ENCODE measurements around the gene ANKRD9. TPM values are rescaled to one million over a fixed set of nuclear protein-coding genes. Genes with fewer than 3 reads are reported as not detected.
A peak's percentile ranks its signal among the peaks of the same experiment; 100 is the strongest.

Gene ANKRD9
- total and polyA plus RNA-seq, 9 of the 15 experiments (the other 6 are each of a cell fraction or from before 2014, with no cell fraction given), result 0.04 to 32.9 (median 5.3) TPM

DNA sequence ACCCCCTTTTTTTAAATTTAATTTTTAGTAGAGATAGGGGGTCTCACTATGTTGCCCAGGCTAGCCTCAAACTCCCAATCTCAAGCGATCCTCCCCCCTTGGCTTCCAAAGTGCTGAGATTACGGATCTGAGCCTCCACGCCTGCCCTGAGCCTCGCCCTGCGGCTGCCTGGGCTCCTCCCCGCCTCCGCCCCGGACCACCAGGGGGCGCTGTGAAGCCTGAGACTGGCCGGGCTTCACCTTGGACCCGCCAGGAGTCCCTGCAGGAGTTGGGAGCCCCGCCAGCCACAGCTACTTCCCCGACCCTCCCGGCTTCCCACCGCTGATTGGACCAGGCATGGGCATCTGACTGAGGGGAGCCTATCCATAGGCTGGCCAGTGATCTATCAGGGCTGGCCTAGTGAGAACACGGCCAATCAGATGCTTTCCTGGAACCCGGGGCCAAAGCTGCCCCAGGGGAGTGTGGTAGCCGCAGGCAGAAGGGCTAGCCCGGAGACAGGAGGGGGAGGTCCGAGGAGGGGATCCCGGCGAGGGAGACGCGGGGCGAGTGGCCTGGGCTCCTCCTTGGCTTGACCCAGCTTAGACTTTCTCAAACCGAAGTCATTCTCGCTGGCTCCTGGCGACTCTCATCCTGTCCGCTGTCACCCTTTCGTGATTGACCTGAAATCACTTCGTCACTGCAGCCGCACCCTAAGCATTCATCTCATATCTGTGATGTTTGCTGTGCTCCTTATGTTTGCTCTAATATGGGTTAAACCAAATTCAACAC, 15.1 kb upstream of the ANKRD9 start (continued):
- TF ChIP-seq, protein P1, sequence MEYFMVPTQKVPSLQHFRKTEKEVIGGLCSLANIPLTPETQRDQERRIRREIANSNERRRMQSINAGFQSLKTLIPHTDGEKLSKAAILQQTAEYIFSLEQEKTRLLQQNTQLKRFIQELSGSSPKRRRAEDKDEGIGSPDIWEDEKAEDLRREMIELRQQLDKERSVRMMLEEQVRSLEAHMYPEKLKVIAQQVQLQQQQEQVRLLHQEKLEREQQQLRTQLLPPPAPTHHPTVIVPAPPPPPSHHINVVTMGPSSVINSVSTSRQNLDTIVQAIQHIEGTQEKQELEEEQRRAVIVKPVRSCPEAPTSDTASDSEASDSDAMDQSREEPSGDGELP (CRISPR knock-in tag; IDR thresholded peaks at IDR 0.05; ENCODE audit: borderline replicate concordance), result peak; percentile 83
- TF ChIP-seq ZNF124 (CRISPR knock-in tag; IDR thresholded peaks at IDR 0.05) (no peak), EP400 (IDR thresholded peaks at IDR 0.05) (peak; percentile 64), MAZ (CRISPR knock-in tag; conservative IDR thresholded peaks at IDR 0.05 in 1 of 2, IDR thresholded peaks at IDR 0.05 in 1 of 2) (peak; percentile 63 to 96; a peak in 3 of 4 replicates), MEF2D (tag; conservative IDR thresholded peaks at IDR 0.05; ENCODE audit: low read depth) (no peak), BMI1 (IDR thresholded peaks at IDR 0.05; ENCODE audit: low read length) (no peak), SMAD4 (CRISPR knock-in tag; conservative IDR thresholded peaks at IDR 0.05) (peak; percentile 38; the same call in 1 of the 2 replicates), POLR2H (tag; IDR thresholded peaks at IDR 0.05; ENCODE audit: low read depth) (peak; percentile 60), CBX5 (IDR thresholded peaks at IDR 0.05; ENCODE audit: borderline replicate concordance, low read depth) (no peak), NONO (IDR thresholded peaks at IDR 0.05; ENCODE audit: low read depth in 2 of 2, low read length in 1 of 2) (no peak), ATF3 (IDR thresholded peaks at IDR 0.05) (no peak), ATF3 (CRISPR knock-in tag; conservative IDR thresholded peaks at IDR 0.05) (no peak), IFI16 (CRISPR knock-in tag; IDR thresholded peaks at IDR 0.05) (no peak), CBX2 (IDR thresholded peaks at IDR 0.05; ENCODE audit: insufficient read depth, low read length, poor library complexity, severe bottlenecking) (no peak), MTF1 (CRISPR knock-in tag; IDR thresholded peaks at IDR 0.05; ENCODE audit: borderline replicate concordance) (no peak), ATF7 (IDR thresholded peaks at IDR 0.05) (peak; percentile 68), CREBBP (IDR thresholded peaks at IDR 0.05; ENCODE audit: low read depth, low read length) (no peak), EGR1 (conservative IDR thresholded peaks at IDR 0.05) (0 out of 2 replicates have a peak, but pooled peaks have one; percentile 8), PHF21A (IDR thresholded peaks at IDR 0.05; ENCODE audit: borderline replicate concordance, low read depth) (no peak)
- TF ChIP-seq, protein P2, sequence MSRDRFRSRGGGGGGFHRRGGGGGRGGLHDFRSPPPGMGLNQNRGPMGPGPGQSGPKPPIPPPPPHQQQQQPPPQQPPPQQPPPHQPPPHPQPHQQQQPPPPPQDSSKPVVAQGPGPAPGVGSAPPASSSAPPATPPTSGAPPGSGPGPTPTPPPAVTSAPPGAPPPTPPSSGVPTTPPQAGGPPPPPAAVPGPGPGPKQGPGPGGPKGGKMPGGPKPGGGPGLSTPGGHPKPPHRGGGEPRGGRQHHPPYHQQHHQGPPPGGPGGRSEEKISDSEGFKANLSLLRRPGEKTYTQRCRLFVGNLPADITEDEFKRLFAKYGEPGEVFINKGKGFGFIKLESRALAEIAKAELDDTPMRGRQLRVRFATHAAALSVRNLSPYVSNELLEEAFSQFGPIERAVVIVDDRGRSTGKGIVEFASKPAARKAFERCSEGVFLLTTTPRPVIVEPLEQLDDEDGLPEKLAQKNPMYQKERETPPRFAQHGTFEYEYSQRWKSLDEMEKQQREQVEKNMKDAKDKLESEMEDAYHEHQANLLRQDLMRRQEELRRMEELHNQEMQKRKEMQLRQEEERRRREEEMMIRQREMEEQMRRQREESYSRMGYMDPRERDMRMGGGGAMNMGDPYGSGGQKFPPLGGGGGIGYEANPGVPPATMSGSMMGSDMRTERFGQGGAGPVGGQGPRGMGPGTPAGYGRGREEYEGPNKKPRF (IDR thresholded peaks at IDR 0.05; ENCODE audit: low read depth, low read length), result no peak
- TF ChIP-seq, protein P3, sequence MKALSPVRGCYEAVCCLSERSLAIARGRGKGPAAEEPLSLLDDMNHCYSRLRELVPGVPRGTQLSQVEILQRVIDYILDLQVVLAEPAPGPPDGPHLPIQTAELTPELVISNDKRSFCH (CRISPR knock-in tag; IDR thresholded peaks at IDR 0.05), result no peak
- TF ChIP-seq, protein P3 (tag; IDR thresholded peaks at IDR 0.05), result no peak
- TF ChIP-seq, protein P4, sequence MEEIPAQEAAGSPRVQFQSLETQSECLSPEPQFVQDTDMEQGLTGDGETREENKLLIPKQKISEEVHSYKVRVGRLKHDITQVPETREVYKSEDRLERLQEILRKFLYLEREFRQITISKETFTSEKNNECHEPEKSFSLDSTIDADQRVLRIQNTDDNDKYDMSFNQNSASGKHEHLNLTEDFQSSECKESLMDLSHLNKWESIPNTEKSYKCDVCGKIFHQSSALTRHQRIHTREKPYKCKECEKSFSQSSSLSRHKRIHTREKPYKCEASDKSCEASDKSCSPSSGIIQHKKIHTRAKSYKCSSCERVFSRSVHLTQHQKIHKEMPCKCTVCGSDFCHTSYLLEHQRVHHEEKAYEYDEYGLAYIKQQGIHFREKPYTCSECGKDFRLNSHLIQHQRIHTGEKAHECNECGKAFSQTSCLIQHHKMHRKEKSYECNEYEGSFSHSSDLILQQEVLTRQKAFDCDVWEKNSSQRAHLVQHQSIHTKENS (CRISPR knock-in tag; IDR thresholded peaks at IDR 0.05), result no peak
